ENCODE results near the gene FANCG. TPM values are rescaled to one million over a fixed set of nuclear protein-coding genes. Genes with fewer than 3 reads are reported as not detected.

The FANCG gene
- total RNA-seq, 1 donor, result 32.2 TPM

DNA sequence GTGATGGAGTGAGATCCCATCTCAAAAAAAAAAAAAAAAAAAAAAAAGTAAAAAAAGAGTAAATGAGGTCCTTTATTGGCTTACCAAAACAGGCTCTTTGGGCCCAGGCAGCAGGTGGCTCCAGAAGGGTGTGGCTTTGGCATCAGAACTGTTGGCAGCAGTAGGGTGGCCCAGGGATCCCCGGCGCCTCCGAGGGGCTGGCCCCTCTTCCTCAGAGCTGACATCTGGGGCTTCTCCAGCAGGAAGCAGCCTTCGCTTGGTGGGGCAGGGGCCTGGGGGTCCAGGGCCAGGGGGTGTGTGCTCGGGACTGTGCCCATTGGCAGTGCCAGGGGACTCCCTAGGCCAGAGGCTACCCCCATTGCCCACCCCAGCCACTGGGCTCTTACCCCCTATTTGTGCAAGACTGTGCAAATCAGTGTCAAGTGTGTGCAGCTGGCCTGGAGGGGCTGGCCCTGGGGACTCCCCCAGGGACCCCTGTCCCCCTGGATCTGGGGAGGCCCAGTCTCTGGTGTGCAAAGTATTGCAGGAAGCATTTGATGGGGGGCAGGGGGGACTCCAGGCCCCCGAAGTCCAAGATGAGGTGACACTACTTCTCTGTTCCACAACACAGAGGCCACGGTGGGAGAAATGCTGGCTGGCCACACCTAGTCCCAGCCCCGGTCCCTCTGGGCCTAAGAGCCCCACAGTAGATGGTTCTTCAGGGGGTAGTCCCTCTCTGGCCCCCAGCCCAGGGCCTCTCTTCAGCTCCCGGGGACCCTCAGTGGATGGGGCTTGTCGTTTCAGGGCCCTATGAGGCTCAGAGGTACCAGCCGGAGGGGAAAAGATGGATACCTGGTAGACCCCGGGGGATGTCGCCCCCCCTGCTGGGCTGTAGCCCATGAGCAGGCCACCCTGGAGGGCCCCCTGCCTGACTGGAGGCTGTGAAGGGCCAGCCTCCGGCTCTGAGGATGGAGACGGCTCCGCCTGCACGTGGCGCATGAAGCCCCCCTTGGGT, 27.9 kb upstream of the FANCG start:
- no peak overlapping the region for H3K4me3 ChIP-seq (ENCODE audit: low read depth, low read length)
- no peak for DNase-seq (ENCODE audit: low read depth)
- TF ChIP-seq, protein P1, sequence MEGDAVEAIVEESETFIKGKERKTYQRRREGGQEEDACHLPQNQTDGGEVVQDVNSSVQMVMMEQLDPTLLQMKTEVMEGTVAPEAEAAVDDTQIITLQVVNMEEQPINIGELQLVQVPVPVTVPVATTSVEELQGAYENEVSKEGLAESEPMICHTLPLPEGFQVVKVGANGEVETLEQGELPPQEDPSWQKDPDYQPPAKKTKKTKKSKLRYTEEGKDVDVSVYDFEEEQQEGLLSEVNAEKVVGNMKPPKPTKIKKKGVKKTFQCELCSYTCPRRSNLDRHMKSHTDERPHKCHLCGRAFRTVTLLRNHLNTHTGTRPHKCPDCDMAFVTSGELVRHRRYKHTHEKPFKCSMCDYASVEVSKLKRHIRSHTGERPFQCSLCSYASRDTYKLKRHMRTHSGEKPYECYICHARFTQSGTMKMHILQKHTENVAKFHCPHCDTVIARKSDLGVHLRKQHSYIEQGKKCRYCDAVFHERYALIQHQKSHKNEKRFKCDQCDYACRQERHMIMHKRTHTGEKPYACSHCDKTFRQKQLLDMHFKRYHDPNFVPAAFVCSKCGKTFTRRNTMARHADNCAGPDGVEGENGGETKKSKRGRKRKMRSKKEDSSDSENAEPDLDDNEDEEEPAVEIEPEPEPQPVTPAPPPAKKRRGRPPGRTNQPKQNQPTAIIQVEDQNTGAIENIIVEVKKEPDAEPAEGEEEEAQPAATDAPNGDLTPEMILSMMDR (IDR thresholded peaks at IDR 0.05; ENCODE audit: insufficient read depth, low read length), result no peak

DNA sequence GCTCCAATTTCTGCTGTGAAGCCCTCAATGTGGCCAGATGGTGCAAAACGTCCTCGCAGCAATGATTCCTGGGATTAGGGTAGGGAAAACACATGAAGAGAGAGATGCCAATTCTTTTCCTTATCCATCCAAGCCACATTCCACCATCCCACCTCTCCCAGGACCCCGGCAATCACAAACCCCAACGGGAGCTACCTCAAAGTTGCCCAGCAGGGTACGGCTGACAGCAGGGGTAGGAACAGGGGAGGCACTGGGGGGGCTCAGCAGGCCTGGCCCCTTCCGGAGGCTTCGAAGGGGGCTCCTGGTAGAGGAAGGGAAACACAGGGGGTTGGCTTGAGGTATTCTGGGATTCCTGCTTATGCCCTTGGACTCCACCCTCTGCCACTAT, 26.6 kb upstream of the FANCG start:
- H3K4me3 ChIP-seq (ENCODE audit: low read depth, low read length), result no peak overlapping the region
- TF ChIP-seq, protein P1 (IDR thresholded peaks at IDR 0.05; ENCODE audit: insufficient read depth, low read length), result no peak

DNA sequence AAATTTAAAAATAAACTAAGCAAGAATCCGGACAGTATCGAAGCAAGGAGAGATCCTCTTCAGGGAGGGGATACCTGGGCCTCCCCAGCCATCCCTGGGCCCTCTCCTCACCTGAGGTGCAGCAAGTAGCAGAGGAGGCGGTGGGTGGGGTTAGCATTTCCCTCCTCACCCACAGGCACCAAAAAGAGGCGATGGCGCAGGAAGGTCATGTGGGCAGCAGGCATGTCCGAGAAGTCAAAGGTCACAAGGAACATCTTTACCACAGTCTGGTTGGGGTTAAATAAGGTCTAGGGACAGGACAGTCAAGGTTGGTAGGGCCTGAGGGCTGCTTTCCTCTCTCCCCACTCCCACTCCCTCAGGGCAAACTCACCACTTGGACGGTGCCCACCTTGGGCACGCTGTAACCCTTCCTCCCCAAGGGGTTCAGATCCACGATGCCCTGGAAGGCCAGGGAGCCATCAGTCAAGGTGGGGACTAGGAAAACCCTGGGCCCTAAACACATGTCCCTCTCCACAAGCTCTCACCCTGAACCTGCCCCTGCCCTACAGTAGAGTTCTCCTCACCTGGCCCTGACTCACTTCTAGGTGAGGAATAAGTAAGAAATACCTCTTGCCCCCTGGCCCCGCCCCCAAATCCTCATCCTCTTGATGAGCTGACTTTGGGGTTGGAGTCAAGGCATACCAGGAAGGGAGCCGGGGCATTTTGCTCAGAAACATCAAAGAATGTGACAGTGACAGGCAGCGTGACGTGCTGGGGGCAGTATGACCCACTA, 26.0 kb upstream of the FANCG start:
- no peak overlapping the region for H3K4me3 ChIP-seq (ENCODE audit: low read depth, low read length)
- DNase-seq (ENCODE audit: low read depth), result no peak
- TF ChIP-seq, protein P1 (IDR thresholded peaks at IDR 0.05; ENCODE audit: insufficient read depth, low read length), result no peak

More for the DNA sequence above, 26.6 kb upstream of the FANCG start:
- DNase-seq (ENCODE audit: low read depth), result no peak

DNA sequence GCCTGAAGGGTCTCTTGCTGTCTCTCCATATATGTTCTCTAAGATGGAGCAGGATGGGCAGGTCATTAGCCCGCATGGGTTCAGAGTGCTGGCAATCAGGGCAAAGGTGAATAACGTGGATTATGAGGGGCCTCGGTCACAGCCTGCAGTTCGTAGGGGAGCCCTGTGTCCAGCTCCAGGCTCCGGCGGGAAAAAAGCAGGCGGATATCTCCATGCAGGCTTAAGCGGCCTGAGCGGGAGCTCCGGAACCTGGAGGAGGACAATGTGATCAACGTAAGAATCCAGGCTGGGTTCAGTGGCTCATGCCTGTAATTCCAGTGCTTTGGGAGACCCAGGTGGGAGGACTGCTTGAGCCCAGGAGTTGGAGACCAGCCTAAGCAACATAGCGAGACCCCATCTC, 25.4 kb upstream of the FANCG start:
- TF ChIP-seq, protein P1 (IDR thresholded peaks at IDR 0.05; ENCODE audit: insufficient read depth, low read length), result no peak
- H3K4me3 ChIP-seq (ENCODE audit: low read depth, low read length), result no peak overlapping the region
- no peak for DNase-seq (ENCODE audit: low read depth)

DNA sequence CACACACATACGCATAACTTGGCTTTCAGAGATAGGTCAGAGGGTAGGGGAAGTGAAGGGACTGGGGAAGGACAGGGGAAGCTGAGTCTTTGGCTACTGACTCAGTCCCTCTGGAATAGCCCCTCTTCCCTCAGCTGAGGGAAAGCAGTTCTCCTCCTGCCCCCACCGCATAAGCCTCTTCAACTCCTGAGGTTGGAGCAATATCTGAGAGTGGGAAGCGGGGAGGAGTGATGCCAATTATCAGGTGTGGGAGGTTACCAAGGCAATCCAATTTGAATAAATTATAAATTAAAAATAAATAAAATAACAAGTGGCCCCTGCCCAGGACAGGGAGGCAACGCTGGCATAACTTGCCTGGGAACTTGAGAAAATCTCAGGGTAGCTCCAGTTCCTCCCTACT, 24.8 kb upstream of the FANCG start:
- TF ChIP-seq, protein P1 (IDR thresholded peaks at IDR 0.05; ENCODE audit: insufficient read depth, low read length), result no peak
- DNase-seq (ENCODE audit: low read depth), result no peak
- H3K4me3 ChIP-seq (ENCODE audit: low read depth, low read length), result no peak overlapping the region

DNA sequence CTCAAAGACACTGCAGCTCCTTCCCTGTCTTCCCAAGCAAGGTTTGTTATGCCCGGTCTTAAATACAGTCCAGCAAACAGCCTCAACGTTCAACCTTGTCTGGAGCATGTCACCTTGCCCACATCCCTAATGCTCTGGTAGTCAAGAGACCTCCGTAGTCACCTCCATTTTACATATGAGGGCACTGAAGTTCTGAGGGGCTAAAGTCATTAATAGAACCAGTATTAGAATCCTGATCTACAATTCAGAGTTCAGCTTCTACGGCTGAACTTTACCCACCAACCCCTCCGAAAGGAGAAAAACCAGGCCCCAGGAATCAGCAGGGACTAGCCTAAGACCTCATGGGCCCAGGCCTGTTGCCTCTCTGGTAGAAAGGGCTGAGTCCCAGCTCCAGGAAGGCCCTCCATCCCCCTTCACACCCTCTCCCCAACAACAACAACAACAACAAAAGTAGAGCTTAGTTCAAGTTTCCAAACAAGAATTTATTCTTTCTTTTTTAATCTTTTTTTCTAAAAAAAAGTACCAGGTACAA, 24.0 kb upstream of the FANCG start:
- TF ChIP-seq, protein P1 (IDR thresholded peaks at IDR 0.05; ENCODE audit: insufficient read depth, low read length), result no peak
- peak overlapping the region; percentile 63 for H3K4me3 ChIP-seq (ENCODE audit: low read depth, low read length)
- DNase-seq (ENCODE audit: low read depth), result no peak

Measured in fibroblast of the aortic adventitia (primary cell).